Gastrocnemius medialis (tissue), 4 donors: ENCODE measurements around the gene UBR4.

Experiments used
- POLR2A ChIP-seq, 2 donors: fragments of 450-650 bp; IDR thresholded peaks; one replicate each; pipeline ENCODE4 v1.6.1; 2017; ENCODE audit warnings: antibody characterized with exemption in 2 of 2, mild to moderate bottlenecking in 2 of 2, moderate library complexity in 2 of 2
- TF ChIP-seq, protein P1 (sequence below), 5 experiments: fragments of 450-650 bp in 3 of 5; fragments of 200-600 bp in 2 of 5; sonication (generic) in 2 of 5; IDR thresholded peaks in 4 of 5; conservative IDR thresholded peaks in 1 of 5; 1 replicate in 4 of 5; 2 replicates in 1 of 5; pipeline ENCODE4 v1.5.1; 2016 to 2019; ENCODE audit warnings: antibody characterized with exemption in 5 of 5, mild to moderate bottlenecking in 3 of 5, moderate library complexity in 3 of 5

GRCh38 chr1:19251305-19252196 is 41.5 kb upstream of the UBR4 start, which contains the start of the genes EMC1 and MRTO4:
- TF ChIP-seq, protein P1, sequence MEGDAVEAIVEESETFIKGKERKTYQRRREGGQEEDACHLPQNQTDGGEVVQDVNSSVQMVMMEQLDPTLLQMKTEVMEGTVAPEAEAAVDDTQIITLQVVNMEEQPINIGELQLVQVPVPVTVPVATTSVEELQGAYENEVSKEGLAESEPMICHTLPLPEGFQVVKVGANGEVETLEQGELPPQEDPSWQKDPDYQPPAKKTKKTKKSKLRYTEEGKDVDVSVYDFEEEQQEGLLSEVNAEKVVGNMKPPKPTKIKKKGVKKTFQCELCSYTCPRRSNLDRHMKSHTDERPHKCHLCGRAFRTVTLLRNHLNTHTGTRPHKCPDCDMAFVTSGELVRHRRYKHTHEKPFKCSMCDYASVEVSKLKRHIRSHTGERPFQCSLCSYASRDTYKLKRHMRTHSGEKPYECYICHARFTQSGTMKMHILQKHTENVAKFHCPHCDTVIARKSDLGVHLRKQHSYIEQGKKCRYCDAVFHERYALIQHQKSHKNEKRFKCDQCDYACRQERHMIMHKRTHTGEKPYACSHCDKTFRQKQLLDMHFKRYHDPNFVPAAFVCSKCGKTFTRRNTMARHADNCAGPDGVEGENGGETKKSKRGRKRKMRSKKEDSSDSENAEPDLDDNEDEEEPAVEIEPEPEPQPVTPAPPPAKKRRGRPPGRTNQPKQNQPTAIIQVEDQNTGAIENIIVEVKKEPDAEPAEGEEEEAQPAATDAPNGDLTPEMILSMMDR (IDR thresholded peaks at IDR 0.05 in 4 of 5, conservative IDR thresholded peaks at IDR 0.05 in 1 of 5) = peak in 1 of 5 experiments; percentile 34
- TF ChIP-seq POLR2A (IDR thresholded peaks at IDR 0.05) = peak; percentile 32 to 46
